DMS114 treated with DMSO at 0.1 percent for 48 hours (cell line): ENCODE measurements around the gene NXT1.

ENCODE experiments used
- DNase-seq: peaks from one replicate; lab custom pipeline; 2025; ENCODE audit not compliant: unreplicated experiment; lab: John Stamatoyannopoulos, UW

The NXT1 gene

DNA sequence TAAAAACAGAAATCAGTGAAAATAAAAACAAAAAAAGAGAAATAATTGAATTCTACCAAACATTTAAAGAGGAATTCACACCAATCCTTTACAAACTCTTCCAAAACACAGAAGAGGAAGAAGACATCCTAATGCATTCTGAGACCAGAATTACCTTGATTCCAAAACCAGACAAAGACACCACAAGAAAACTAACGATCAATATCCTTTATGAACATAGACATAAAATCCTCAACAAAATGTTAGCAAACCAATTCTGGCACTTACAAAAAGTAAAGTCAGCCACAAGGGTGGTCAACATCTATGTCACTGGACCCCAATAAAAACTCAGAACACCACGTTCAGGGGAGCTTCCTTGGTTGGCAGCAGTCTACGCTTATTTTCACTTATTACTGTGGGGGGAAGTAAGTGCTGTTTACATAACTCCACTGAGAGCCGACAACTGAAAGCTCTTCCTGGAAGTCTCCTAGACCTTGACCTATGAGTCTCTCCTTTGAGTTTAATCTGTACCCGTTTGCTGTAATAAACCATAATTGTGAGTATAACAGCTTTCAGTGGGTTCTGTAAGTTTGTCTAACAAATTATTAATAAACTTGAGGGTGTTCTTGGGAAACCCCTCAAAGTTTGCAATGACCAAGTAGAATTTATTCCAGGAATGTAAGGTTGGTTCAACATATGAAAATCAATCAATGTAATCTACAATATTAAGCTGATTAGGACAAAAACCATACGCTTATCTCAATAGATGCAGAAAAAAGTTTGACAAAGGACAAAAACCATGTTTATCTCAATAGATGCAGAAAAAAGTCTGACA, 35.9 kb downstream of the NXT1 start:
- DNase-seq: no peak

DNA sequence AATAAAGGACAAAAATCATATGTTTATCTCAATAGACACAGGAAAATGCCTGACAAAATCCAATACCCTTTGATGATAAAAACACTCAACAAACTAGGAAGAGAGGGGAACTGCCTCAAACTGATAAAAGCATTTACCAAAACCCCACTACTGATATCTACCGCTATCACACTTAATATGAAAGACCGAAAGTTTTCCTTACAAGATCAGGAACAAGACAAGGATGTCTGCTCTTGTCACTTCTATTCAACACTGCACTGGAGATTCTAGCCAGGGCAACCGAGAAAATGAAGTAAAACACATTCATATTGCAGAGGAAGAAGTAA, 36.5 kb downstream of the NXT1 start:
- DNase-seq: no peak

DNA sequence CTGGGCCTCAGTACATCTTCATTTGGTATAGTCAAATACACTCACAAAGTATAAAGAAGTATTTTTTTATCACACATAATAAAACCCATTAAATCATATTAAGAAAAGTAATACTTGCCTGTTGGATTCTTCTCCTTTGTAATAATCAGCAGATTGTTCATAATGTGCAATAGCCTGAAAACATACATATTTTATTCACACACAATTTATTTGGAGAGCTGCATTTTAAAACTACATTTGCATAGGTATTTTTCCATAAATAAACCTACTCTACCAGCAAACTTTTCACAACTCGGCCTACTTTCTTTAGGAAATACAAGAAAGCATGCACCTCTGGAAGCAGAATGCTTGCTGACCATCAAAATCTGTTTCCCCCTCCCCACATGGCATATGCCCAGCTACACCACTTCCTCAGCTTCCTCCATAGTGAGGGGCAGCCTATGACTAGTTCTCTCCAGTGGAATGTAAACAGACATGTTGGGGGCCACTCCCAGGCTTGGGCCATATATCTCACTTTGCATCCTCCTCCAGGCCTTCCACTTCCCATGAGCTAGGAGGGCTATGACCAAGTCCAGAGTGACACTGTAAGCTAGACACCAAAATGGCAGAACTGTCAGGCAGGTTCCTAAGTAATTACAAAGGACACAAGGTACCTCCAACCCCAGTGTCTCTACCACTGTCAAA, 39.6 kb downstream of the NXT1 start:
- no peak for DNase-seq

DNA sequence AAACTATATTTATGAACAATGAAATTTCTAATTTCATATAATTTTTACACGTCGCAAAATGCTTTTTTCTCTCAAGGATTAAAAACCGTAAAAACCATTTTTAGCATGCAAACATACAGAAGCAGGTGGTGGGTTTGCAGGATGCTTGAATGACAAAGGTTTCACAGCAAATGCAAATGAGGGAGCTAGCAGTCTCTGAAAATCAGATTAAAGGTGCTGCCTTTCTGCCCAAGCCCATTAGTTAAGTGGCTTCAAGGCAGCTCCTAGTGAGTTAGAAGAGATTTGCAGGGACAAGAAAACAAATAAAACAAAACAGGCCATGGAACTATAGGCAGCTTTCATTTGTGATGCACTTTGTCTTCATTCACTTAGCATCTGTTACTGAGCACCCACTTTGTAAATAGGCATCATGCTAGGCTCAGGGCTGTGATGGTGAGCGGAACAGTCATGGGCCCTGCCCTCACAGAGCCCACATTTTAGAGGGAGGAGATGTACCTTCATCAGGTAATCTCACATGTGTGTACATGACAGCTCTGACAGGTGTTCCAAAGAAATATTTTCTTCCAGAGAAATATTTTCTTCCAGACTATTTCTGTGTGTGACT, 41.2 kb downstream of the NXT1 start:
- no peak for DNase-seq

DNA sequence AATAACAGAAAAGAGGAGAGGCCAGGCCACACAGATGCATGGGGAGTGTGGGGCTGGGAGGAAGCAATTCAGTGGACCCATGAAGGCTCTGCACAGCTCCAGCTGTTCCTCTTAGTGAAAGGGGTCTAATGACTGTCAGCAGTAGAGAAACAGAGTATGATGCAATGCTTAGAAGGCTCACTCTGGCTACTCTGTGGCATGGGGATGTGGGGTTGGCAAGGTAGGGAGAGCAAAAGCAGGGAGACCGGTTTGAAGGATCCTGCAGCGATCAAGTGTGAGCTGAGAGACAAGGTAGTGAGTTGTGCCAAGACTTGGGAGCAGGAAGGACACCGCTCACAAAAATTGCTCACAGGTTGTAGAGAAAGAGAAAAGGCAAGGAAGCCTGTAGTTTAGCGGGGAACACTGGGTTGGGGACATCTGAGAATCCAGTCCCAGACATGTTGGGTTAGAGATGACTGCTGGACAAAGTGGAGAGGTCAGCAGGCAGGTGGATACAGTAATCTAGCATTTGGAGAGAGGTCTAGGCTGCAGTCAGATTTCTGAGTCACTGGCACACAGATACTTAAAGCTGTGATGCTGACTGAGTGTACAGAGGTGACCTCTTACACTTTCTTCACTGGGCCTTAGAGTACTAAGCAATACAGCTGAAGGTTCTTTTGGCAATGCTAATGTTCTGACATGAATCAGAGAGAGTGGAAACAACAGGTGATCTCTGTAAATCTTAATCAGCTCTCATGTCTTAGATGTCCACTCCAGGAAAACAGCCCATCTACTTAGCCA, 43.6 kb downstream of the NXT1 start:
- DNase-seq: no peak

DNA sequence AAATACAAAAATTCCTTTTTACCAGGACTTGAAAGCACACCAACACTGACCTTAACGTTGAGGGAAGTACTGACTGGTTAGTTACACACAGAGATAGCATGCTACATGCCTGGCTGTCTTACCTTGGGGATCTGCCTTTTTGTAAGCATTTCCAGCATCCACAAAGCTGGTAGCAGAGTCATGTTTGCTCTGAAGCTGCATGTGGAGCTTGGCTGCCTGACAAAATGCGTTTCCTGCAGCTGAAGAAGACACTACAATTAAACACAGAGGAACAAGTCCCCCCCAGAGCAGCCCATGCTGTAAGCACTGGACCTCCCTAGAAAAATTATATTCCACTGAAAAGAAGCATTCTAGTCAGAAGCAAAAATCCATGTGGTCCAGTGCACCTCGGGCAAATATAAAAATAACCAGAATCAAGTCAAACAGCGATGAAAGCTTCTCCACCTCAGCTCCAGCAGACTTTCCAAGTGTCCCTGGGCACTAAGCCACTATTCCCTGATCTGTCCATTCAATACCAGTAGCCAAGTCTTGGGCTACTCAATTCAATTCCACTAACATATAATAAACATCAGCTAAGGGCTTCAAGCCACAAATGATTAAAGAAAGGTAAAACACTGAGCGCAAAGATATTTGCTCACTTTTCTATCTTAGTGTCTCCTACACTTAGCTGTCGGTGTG, 46.5 kb downstream of the NXT1 start:
- DNase-seq: no peak

DNA sequence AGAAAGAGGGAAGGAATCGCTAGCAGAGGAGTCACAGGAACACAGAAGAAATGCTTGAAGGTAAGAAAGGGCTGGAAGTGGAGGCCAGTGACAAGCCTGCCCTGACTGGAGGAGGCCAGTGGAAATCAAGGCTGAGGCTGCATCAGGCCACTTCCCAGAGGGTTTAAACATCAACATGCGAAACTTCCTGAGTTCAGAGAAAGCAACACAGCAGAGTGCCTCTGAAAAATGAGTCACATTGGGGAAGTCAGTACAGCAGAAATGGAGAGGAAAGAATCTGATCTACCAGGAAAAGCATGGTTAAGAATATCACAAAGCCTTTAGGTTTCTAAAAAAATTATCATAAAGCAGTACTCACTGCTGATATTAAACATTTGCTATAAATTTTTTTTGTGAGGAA, 47.4 kb downstream of the NXT1 start:
- no peak for DNase-seq

DNA sequence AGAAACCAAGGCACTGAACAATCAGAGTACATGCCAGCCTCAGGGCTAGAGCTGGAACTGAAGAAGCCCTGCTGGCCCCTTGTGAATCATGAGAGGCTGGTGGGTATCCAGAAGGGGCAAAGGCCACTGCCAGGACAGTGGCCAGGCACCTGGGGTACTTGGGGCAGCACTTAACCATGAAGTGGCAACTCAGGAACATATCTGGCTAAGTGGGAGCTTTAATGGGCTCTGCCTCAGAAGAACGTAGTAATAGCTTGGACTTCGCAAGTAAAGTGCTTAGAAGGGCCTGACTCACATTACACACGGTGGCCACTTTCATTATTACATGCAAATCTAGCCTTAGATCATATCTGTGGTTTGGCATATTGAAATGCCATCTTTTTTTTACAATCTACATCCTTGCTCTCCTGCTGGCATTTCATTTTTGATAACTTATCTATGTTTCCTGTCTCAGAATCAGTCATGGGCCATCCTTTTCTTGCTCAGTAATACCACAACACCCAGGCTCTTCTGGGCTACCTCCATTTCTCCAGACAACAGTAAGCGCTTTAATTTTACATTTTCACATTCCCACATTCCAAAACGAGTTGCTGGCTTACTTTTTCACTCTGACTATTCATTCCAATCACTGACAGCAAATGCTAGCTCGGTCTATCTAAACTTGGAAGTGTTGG, 49.1 kb downstream of the NXT1 start:
- no peak for DNase-seq

DNA sequence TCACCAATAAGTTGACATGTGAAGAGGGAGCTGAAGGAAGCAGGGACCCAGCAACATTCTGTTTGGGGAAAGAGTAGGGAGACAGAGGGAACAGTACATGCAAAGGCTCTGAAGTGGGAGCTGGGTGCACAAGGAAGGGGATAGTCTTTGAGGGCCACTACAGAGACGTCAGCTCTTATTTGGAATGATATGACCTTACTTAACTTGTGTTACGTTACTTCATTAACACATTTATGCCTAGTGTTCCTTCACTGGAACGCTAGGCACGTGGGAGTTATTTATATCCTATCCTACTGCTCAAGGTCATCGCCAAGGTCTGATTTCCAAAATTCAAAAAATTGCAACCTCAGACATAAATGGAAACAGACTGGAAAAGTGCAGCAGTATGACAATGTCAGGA, 50.5 kb downstream of the NXT1 start:
- no peak for DNase-seq

DNA sequence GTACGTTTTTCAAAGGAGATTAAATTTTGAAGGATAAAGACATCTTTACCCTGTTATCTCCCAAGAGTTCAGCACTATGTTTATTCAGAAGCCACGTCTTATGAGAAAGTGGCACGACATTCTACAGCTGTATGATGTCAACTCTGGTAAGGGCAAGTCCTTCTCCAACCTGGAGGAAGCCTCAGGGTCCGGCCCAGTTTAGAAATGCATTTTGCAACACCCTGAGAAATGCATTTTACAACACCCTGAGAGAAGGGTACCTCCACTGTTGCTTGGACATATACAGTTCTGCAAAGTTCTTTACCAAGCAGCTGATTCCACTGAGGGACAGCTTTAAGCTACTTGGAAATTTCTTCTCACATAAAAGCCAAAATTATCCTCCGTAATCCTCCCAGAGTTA, 53.2 kb downstream of the NXT1 start:
- DNase-seq: no peak

DNA sequence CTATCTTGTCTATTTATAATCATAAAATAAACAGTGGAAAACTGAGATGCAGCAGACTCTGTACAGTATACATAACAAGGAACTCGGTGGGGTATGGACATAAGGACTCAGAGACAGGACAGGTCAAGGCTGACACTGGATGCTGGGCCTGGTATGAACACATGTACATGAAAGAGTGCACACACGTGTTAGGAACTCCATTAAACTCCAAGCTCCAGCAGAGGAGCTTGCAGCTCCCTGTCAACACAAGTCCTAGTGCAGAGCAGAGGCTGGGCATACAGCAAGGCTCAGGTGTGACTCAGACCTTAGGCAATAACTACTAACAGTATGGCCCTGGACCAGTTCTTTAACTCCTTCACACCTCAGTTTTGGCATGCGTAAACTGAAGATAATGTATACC, 53.6 kb downstream of the NXT1 start:
- no peak for DNase-seq
